Renal cortical epithelial cell (primary cell): Measurements from ENCODE around the gene FOXD4L6. TPM values are rescaled to one million over a fixed set of nuclear protein-coding genes. Genes with fewer than 3 reads are reported as not detected.
"Not testable (repeated sequence)": the region's sequence is repeated elsewhere in the genome, so short reads cannot be mapped to it uniquely, and the experiment has no call there.

ENCODE experiments used
- DNase-seq: peaks from one replicate; pipeline ENCODE4 v3.0.0-alpha.2; 2011; ENCODE audit warnings: low read depth
- total RNA-seq: library from RNA; depleted of rRNA; stranded (reverse); fragments of >200 nt; gene quantifications from 2 replicates; pipeline ENCODE4 v1.2.3, GENCODE V29; 2014

Gene FOXD4L6
- total RNA-seq, 1 donor from 2014 or later: 0.10 TPM

DNA sequence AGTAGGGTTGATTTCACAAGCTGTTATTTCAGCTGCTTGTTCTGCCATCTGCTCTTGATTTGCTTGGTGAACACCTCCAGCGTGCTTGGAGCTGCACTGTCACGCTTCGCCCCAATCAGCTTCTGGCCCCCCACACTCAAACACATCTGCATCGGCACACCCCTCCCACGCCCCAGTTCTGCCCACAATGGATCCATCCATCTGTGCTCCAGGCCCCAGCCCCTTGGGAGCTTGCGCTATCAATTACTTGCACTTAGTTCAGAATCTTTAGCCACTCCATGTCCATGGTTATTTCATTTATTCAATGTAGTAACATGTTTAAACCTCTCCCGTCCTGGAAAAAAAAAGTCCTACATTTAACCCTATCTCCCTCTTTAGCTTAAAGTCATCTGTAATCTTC lies 28.0 kb downstream of the FOXD4L6 start:
- not testable (repeated sequence) for DNase-seq

DNA sequence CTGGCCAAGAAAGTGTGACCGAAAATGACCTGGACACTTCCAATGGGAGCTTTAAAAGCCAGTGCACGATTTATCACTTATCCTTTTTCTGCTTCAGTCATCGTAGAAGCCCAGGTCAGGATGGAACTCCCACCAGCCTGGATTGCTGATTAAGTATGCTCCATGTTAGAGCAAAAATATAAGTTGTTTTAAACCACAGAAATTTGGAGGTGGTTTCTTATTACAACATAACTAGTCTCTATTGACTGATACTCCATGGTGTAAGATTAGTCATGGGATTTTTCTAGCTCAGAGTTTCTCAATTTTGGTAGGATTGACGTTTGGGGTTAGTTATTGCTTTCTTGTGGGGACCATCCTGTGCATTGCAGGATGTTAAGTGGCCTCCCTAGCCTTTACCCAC lies 29.7 kb downstream of the FOXD4L6 start:
- DNase-seq: peak; percentile 26

DNA sequence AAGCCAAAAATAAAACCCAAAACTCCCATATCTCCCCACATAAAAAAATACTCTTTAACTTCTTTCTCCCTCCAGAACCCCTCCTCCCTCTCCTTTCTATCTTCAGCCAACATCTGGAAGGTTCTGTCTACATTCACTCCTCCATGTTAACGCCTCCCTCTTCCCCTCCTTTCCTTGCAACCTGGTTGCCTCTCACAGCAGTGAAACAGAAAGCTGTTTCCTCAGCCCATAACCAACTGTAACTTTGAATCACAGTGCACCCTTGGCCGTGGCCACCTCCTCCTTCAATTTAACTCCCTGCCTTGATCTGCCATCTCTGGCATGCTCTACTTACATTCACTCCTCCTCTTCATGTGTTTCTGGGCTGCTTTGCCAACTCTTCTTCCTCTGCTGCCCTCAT lies 33.4 kb downstream of the FOXD4L6 start:
- not testable (repeated sequence) for DNase-seq

DNA sequence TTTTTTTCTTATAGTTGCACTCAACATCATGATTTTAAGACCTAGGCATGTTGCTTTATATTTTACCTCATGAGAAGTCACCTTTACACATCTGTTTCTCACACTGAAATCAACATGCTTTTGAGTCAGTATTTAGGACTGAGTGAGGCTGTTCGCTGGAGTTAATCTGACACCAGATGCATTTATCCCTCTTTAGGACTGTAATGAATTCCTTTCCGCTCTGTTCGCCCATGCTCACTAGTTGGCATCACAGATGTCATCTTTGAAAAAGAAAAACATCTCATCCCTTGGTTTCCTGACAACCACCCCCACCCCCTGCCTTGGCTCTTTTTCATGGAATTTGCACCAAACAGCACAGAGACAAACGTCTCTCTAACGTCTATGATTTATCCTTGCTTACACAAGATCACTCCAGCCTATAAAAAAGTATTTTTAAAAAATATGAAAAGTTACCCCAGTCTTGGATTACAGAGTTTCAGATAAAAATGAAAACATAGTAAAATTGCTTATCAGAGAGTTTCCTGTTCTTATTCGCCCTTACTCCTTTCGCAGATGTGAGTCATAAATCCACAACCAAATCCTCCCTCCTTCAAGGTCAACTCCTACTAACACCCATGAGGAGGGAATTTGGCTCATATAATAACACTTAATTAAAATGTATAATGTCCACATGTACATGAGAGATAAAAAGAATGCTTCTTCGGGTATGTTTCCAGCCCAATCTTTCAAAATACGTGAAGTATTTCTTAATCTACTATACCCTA lies 34.3 kb downstream of the FOXD4L6 start:
- DNase-seq: not testable (repeated sequence)

DNA sequence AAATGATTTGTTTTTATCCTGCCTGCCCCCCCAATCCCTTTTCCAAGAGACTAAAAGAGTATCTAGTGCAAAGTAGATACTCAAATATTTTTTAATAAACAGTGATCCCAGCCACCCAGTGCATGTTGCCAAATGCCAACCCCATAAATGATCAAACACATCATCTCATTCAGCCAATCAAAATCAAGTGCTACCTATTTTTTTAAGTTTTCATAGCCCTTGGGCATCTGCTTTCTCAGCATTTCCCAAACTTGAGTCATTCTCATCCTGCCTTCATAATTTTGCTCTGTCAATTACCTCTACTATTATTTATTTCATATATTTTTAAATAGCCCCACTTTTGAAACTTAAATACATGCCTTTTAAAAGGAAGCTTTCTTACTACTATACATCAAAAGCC lies 37.6 kb downstream of the FOXD4L6 start:
- DNase-seq: not testable (repeated sequence)

DNA sequence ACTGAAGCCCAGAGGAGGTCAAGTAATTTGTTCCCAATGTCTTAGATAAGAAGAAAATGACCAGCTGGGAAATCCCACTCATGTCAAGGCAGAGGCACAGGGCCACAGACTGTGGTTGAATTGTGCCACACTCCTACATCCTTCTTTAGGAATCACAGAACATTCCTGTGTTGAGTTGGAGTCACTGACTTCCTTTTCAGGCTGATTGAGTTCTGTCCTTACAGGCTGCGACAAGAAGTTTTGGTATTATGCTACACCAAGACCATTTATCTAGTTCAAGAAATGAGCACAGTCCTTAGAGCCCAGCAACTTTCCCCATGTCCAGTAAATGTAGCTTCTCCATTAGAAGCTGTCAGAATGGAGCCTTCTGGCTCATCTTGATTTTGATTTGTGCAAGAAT lies 38.1 kb downstream of the FOXD4L6 start:
- not testable (repeated sequence) for DNase-seq

DNA sequence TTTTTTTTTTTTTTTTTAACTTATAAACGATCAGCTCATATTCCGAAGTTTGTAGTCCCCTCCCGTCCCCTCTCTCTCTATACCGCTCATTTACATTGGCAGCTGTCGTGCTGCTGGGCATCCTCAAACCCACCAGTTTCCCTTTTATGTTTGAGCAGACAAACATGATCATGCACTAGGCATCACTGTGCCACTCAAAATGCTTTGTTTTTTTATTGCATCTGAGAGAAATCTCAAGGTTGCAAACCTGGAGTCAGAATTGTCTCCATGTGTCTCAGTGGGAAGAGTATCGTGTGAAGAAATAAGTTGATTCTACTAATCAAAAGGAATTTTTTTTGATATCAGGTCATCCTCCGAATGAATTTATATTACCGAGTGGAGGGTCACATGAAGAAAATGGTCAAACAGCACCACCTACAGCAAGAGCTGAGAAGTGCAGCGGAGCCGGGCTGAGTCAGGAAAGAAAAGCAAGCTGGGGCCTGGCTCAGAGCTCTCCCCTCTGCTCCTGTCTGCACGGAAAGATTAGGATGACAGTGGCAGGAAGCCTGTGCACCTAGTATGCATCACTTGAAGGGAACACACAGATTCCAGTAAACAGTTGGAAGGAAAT lies 39.9 kb downstream of the FOXD4L6 start:
- DNase-seq: not testable (repeated sequence)

DNA sequence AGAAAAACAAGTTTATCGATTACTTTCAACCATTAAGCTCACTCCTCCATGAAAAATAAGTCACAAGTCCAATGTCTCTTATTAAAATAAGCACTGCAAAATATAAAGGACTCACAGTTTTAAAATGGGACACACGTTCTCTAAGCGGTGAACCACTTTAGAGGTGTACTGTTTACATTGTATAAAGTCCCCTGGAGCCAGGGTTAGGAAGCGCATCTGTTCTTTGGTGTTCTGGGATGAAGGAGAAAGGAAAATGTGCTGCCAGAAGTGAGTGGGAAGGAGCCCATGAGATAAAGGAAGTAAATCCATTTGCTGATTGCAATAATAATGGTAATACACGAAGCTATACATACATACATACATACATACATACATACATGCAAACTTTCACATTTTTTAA lies 40.6 kb downstream of the FOXD4L6 start:
- not testable (repeated sequence) for DNase-seq

DNA sequence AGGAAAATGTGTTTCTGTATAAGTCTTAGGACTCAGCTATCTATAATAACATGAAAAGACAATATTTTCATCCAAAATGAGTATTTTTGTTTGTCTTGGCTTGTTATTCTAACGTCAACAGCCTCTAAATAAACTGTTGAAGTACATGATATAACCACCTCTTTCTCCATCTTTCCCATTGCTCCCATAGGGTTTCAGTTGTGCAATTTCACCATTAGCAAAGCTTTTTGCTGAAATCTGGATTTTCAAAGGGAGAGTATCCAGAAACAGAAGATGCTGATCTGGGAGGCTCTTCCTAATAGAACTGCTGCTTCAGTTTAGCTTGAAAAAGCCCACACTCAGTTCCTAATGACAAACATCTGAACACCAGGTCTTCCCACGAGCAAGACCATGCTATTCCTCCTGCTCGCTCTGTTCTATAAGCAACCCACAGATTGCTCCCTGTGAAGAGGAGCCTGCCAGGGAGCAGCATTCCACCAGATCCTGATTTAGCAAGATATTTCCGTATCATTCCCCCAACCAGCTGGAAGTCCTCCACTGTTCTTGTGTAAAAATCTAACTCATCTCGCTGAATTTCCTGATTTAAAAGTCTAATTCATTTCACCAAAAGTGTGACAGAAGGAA lies 41.2 kb downstream of the FOXD4L6 start:
- DNase-seq: not testable (repeated sequence)

DNA sequence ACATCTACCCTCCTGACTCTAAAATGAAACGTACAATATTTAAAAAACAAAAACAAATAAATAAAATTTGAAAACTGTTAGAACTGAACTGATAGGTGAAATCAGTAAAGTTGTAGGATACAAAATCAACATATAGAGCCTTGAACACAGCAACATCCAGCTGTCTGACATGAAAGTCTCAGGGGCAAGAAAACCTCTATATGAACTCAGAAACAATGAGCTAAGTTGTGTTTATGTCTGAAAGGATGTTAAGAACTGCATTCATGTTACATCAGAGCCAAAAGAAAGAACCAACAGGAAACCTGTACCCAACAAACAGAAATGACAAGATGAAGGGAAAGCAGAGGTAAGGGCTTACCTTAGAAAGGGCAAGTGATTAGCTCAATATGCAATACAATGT lies 41.8 kb downstream of the FOXD4L6 start:
- not testable (repeated sequence) for DNase-seq

DNA sequence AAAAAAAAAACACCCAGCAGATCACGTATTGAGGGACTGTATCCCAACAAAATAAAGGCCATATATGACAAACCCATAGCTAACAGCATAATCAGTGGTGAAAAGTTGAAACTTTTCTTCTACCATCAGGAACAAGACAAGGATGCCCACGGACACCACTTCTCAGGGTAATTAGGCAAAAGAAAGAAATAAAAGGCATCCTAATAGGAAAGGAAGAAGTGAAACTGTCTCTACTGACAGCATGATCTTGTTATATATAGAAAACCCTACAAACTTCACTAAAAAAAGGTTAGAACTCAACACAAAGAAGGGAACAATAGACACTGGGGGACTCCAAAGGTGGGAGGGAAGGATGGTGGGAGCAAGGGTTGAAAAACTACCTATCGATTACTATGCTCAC lies 42.3 kb downstream of the FOXD4L6 start:
- DNase-seq: not testable (repeated sequence)

DNA sequence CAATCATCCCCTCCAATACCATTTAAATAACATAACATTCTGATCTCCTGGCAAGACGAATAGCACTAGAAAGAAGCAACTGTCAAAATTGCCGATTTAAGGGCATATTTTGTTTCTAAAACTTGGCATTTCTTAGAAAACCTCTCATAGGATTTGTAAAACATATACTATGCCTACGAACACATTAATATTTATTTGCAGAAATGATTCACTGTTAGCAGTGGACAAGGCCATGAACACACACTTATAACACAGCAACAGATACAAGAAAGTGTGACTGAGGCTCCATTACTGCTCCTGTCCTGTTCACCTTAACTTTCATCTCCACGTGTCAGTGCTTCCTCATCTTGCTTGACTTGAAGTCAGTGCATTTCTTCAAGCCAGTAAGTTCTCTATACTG lies 46.1 kb downstream of the FOXD4L6 start:
- not testable (repeated sequence) for DNase-seq

DNA sequence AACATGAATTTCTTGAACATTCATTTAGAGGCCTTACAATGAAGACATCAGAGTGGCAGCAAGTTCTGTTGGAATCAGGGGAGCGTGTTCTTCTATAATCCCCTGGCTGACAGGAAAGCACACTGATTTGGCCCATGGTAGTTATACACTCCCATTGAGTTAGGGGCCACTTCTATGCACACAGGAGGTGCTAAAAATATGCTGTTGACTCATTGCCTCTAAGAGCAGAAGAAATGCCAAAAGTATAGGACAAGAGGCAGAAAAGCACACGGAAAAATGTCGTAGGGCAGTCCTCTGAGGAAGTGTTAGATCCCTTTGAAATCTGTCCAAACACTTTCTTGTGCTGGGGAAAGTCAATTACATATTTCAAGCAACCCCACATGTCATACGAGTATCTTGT lies 49.0 kb downstream of the FOXD4L6 start:
- not testable (repeated sequence) for DNase-seq

DNA sequence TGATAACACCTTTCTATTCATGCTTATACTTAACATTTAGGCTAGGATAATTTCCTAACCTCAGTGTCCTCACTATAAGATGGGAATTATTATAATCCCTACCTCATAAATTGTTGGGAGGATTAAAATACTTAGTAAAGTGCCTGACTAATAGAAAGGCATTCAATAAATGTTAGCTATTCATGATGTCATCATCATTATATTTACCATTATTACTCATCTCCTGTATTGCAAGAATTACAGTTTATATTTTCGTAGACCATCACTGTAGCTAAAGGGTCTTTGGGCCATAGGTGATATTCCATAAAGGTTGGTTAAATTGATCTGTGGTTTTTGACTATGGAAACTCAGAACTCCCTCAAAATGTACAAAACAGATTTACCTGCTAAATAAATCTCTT lies 50.9 kb downstream of the FOXD4L6 start:
- peak; percentile 19 for DNase-seq

Other genes starting within 250 kb of the FOXD4L6 start
- 7.6 and 12.7 TPM in 2 replicates for gene ZNG1F, start 60.6 kb upstream of the FOXD4L6 start, total RNA-seq